Naive thymus-derived CD4-positive, alpha-beta T cell (primary cell): Measurements from ENCODE around the gene CCL5. TPM values are rescaled to one million over a fixed set of nuclear protein-coding genes. Genes with fewer than 3 reads are reported as not detected.

Experiments used
- ATAC-seq: fragments of 150-1000 bp; cut with Tn5 transposase; 2 replicates; pipeline ENCODE4 v1.10.0; 2021; ENCODE audit warnings: mild to moderate bottlenecking, moderate library complexity
- CTCF ChIA-PET: fragments of 350-600 bp; sonication (Branson Sonifier 250); formaldehyde crosslinking; loops from one replicate; lab custom pipeline; 2021; ENCODE audit warnings: antibody characterized with exemption; lab: Charles Lee
- POLR2A ChIA-PET: fragments of 350-600 bp; sonication (Branson Sonifier 250); formaldehyde crosslinking; loops from one replicate; lab custom pipeline; 2021; ENCODE audit warnings: antibody characterized with exemption, inconsistent platforms; lab: Charles Lee
- DNase-seq, 9 donors: peaks; one replicate each; pipeline versions ENCODE4 v3.0.0 to v3.0.0-alpha.2; 2020 to 2022; ENCODE audit warnings: mixed read lengths in 1 of 9
- H3K27ac ChIP-seq: one replicate; pipeline ENCODE4 v1.7.0; 2013; ENCODE audit warnings: mild to moderate bottlenecking, low read depth, low read length, moderate library complexity
- H3K27me3 ChIP-seq, 2 donors: one replicate each; pipeline ENCODE4 v1.7.0; 2013; ENCODE audit warnings: low read length in 2 of 2, mild to moderate bottlenecking in 2 of 2, moderate library complexity in 2 of 2; ENCODE audit not compliant: control insufficient read depth in 2 of 2, insufficient read depth in 2 of 2
- H3K36me3 ChIP-seq, 3 experiments: 1 replicate in 2 of 3; 2 replicates in 1 of 3; pipeline ENCODE4 v1.7.0; 2013; ENCODE audit warnings: low read length in 3 of 3, mild to moderate bottlenecking in 3 of 3, moderate library complexity in 1 of 3; ENCODE audit not compliant: insufficient read depth in 3 of 3, control insufficient read depth in 2 of 3
- H3K4me1 ChIP-seq, 2 donors: one replicate each; pipeline ENCODE4 v1.7.0; 2013; ENCODE audit warnings: low read length in 2 of 2, mild to moderate bottlenecking in 2 of 2, moderate library complexity in 1 of 2; ENCODE audit not compliant: control insufficient read depth in 2 of 2, insufficient read depth in 2 of 2
- H3K4me3 ChIP-seq: 2 replicates; pipeline ENCODE4 v1.7.0; 2013; ENCODE audit warnings: mild to moderate bottlenecking, low read length
- H3K9me3 ChIP-seq, 3 experiments: 1 replicate in 2 of 3; 2 replicates in 1 of 3; pipeline ENCODE4 v1.7.0; 2013; ENCODE audit warnings: low read length in 3 of 3; ENCODE audit not compliant: control insufficient read depth in 2 of 3
- H3K27ac Mint-ChIP-seq, 9 donors: one replicate each; pipeline ENCODE4 v1.8.0; 2020 to 2022; ENCODE audit warnings: mixed read lengths in 9 of 9, mild to moderate bottlenecking in 8 of 9, moderate library complexity in 5 of 9, inconsistent platforms in 2 of 9
- H3K27me3 Mint-ChIP-seq, 5 donors: one replicate each; pipeline ENCODE4 v1.8.0; 2021 to 2022; ENCODE audit warnings: mixed read lengths in 5 of 5, mild to moderate bottlenecking in 1 of 5
- H3K36me3 Mint-ChIP-seq, 5 donors: one replicate each; pipeline ENCODE4 v1.8.0; 2020 to 2022; ENCODE audit warnings: mixed read lengths in 5 of 5, mild to moderate bottlenecking in 3 of 5, inconsistent platforms in 1 of 5
- H3K4me1 Mint-ChIP-seq, 7 donors: one replicate each; pipeline ENCODE4 v1.8.0; 2020 to 2022; ENCODE audit warnings: mixed read lengths in 7 of 7, mild to moderate bottlenecking in 3 of 7, inconsistent platforms in 1 of 7
- H3K4me3 Mint-ChIP-seq, 10 donors: one replicate each; pipeline ENCODE4 v1.8.0; 2020 to 2022; ENCODE audit warnings: mild to moderate bottlenecking in 10 of 10, mixed read lengths in 10 of 10, moderate library complexity in 6 of 10, inconsistent platforms in 2 of 10
- H3K9me3 Mint-ChIP-seq, 11 donors: one replicate each; pipeline ENCODE4 v1.8.0; 2020 to 2022; ENCODE audit warnings: mixed read lengths in 11 of 11, mild to moderate bottlenecking in 4 of 11, inconsistent platforms in 1 of 11, moderate library complexity in 1 of 11
- intact Hi-C, 2 donors: fragments of 100-400 bp; cut with micrococcal nuclease; formaldehyde crosslinking; loops; one replicate each; pipeline ENCODE4 v1.15.1; 2023
- polyA plus RNA-seq, 2 donors: library from polyadenylated mRNA; unstranded; fragments of 300-500 nt; fragmentation: Illumina TruSeq; gene quantifications; one replicate each; pipeline ENCODE4 v1.2.3, GENCODE V29; 2021
- total RNA-seq, 6 experiments: library from RNA in 5 of 6; stranded (reverse) in 5 of 6; gene quantifications; 1 replicate in 5 of 6; 2 replicates in 1 of 6; pipeline ENCODE4 v1.2.3 and lab custom pipeline; 2021 to 2026

The CCL5 gene
- total and polyA plus RNA-seq, 7 experiments from 2014 or later: 2.8 to 192 (median 17.4) TPM

- H3K27me3 Mint-ChIP-seq: peaks cover 0 to 4% (median 0%) of the 10 kb centered on the region in 5 donors
- H3K4me3 Mint-ChIP-seq: no peak overlapping the region
- H3K27ac Mint-ChIP-seq: no peak overlapping the region
- ATAC-seq (no peak), DNase-seq (no peak)
- Histone ChIP-seq H3K27ac (no peak overlapping the region), H3K9me3 (no peaks in the 10 kb centered on the region), H3K4me3 (no peak overlapping the region), H3K27me3 (no peaks in the 10 kb centered on the region), H3K36me3 (no peaks in the 10 kb centered on the region), H3K4me1 (peaks cover 0 to 7% of the 10 kb centered on the region in 2 donors)
- intact Hi-C loops: no loop called here
- H3K36me3 Mint-ChIP-seq: peaks cover 0 to 13% (median 0%) of the 10 kb centered on the region in 5 donors
- CTCF ChIA-PET: no interaction called here
- peaks cover 0 to 2% (median 0%) of the 10 kb centered on the region in 7 donors for H3K4me1 Mint-ChIP-seq
- no peaks in the 10 kb centered on the region for H3K9me3 Mint-ChIP-seq
- POLR2A ChIA-PET: no interaction called here
Measured at GRCh38 chr17:35907691-35908090, 27.5 kb upstream of the CCL5 start.

GRCh38 chr17:35906926-35907637, 26.9 kb upstream of the CCL5 start:
- Mint-ChIP-seq H3K9me3 (no peaks in the 10 kb centered on the region), H3K4me1 (peaks cover 0 to 2% (median 0%) of the 10 kb centered on the region in 7 donors), H3K36me3 (peaks cover 0 to 11% (median 0%) of the 10 kb centered on the region in 5 donors), H3K4me3 (no peak overlapping the region), H3K27me3 (peaks cover 0 to 4% (median 0%) of the 10 kb centered on the region in 5 donors), H3K27ac (no peak overlapping the region)
- ATAC-seq: no peak
- peaks cover 0 to 12% of the 10 kb centered on the region in 2 donors for H3K4me1 ChIP-seq
- ChIA-PET CTCF (no interaction called here), POLR2A (no interaction called here)
- intact Hi-C loops: no loop called here
- no peaks in the 10 kb centered on the region for H3K9me3 ChIP-seq
- no peak for DNase-seq
- no peaks in the 10 kb centered on the region for H3K27me3 ChIP-seq
- no peaks in the 10 kb centered on the region for H3K36me3 ChIP-seq
- H3K27ac ChIP-seq: no peak overlapping the region
- no peak overlapping the region for H3K4me3 ChIP-seq

GRCh38 chr17:35906191-35906925, 26.2 kb upstream of the CCL5 start:
- H3K36me3 ChIP-seq: no peaks in the 10 kb centered on the region
- POLR2A ChIA-PET: no interaction called here
- peaks cover 0 to 4% (median 0%) of the 10 kb centered on the region in 5 donors for H3K27me3 Mint-ChIP-seq
- H3K4me3 ChIP-seq: no peak overlapping the region
- CTCF ChIA-PET: interaction anchor here (0.7 kb wide), 1 partner anchor 16 kb away, joined by 3 read pairs; no protein-coding TSS in a partner anchor
- no peak overlapping the region for H3K27ac Mint-ChIP-seq
- no peaks in the 10 kb centered on the region for H3K9me3 Mint-ChIP-seq
- peaks cover 0 to 19% of the 10 kb centered on the region in 2 donors for H3K4me1 ChIP-seq
- intact Hi-C loops: no loop called here
- H3K36me3 Mint-ChIP-seq: peaks cover 0 to 10% (median 0%) of the 10 kb centered on the region in 5 donors
- H3K9me3 ChIP-seq: no peaks in the 10 kb centered on the region
- no peaks in the 10 kb centered on the region for H3K27me3 ChIP-seq
- H3K27ac ChIP-seq: no peak overlapping the region
- H3K4me3 Mint-ChIP-seq: no peak overlapping the region
- H3K4me1 Mint-ChIP-seq: peaks cover 0 to 2% (median 0%) of the 10 kb centered on the region in 7 donors
- ATAC-seq (no peak), DNase-seq (no peak)

- Histone ChIP-seq H3K36me3 (no peaks in the 10 kb centered on the region), H3K9me3 (no peaks in the 10 kb centered on the region), H3K4me3 (no peak overlapping the region), H3K4me1 (peaks cover 0 to 47% of the 10 kb centered on the region in 2 donors), H3K27me3 (no peaks in the 10 kb centered on the region), H3K27ac (no peak overlapping the region)
- Mint-ChIP-seq H3K27me3 (peaks cover 0 to 15% (median 2%) of the 10 kb centered on the region in 5 donors), H3K9me3 (no peaks in the 10 kb centered on the region), H3K4me1 (peaks cover 0 to 27% (median 0%) of the 10 kb centered on the region in 7 donors), H3K36me3 (peaks cover 0 to 3% (median 0%) of the 10 kb centered on the region in 5 donors), H3K4me3 (no peak overlapping the region), H3K27ac (peak overlapping the region in 1 of 9 donors; percentile 42)
- ChIA-PET CTCF (no interaction called here), POLR2A (no interaction called here)
- DNase-seq: no peak
- intact Hi-C loops: no loop called here
- ATAC-seq: no peak
Measured at GRCh38 chr17:35903451-35903850, 23.3 kb upstream of the CCL5 start.

- no peak for ATAC-seq
- ChIA-PET POLR2A (no interaction called here), CTCF (no interaction called here)
- H3K4me1 ChIP-seq: peaks cover 0 to 64% of the 10 kb centered on the region in 2 donors
- H3K4me3 ChIP-seq: no peak overlapping the region
- H3K9me3 ChIP-seq: no peaks in the 10 kb centered on the region
- H3K36me3 ChIP-seq: no peaks in the 10 kb centered on the region
- H3K4me3 Mint-ChIP-seq: no peak overlapping the region
- no peaks in the 10 kb centered on the region for H3K27me3 ChIP-seq
- peaks cover 0 to 15% (median 2%) of the 10 kb centered on the region in 5 donors for H3K27me3 Mint-ChIP-seq
- DNase-seq: no peak
- H3K27ac ChIP-seq: no peak overlapping the region
- intact Hi-C loops: no loop called here
- H3K36me3 Mint-ChIP-seq: peaks cover 0 to 3% (median 0%) of the 10 kb centered on the region in 5 donors
- H3K4me1 Mint-ChIP-seq: peaks cover 0 to 35% (median 5%) of the 10 kb centered on the region in 7 donors
- H3K27ac Mint-ChIP-seq: peak overlapping the region in 1 of 9 donors; percentile 34
- H3K9me3 Mint-ChIP-seq: no peaks in the 10 kb centered on the region
Measured at GRCh38 chr17:35901631-35902175, 21.5 kb upstream of the CCL5 start.

- peaks cover 0 to 69% of the 10 kb centered on the region in 2 donors for H3K4me1 ChIP-seq
- POLR2A ChIA-PET: no interaction called here
- no peak for DNase-seq
Measured at GRCh38 chr17:35900708-35901480, 20.7 kb upstream of the CCL5 start.

More at GRCh38 chr17:35900708-35901480, 20.7 kb upstream of the CCL5 start:
- no peak overlapping the region for H3K27ac ChIP-seq
- H3K4me3 ChIP-seq: no peak overlapping the region
- H3K9me3 Mint-ChIP-seq: no peaks in the 10 kb centered on the region
- CTCF ChIA-PET: no interaction called here
- peak overlapping the region in 2 of 10 donors; percentile 59 to 62 for H3K4me3 Mint-ChIP-seq
- intact Hi-C loops: no loop called here
- peaks cover 0 to 3% (median 0%) of the 10 kb centered on the region in 5 donors for H3K36me3 Mint-ChIP-seq
- H3K27me3 ChIP-seq: no peaks in the 10 kb centered on the region
- H3K9me3 ChIP-seq: no peaks in the 10 kb centered on the region
- peak overlapping the region in 3 of 9 donors; percentile 34 to 72 (median 52) for H3K27ac Mint-ChIP-seq
- peaks cover 0 to 18% (median 2%) of the 10 kb centered on the region in 5 donors for H3K27me3 Mint-ChIP-seq
- H3K4me1 Mint-ChIP-seq: peaks cover 0 to 42% (median 5%) of the 10 kb centered on the region in 7 donors
- H3K36me3 ChIP-seq: no peaks in the 10 kb centered on the region
- peak; percentile 60 for ATAC-seq
